Measurements from ENCODE around the gene PSMA6. TPM values are rescaled to one million over a fixed set of nuclear protein-coding genes. Genes with fewer than 3 reads are reported as not detected.
"Not testable (repeated sequence)": the region's sequence is repeated elsewhere in the genome, so short reads cannot be mapped to it uniquely, and the experiment has no call there.

PSMA6 gene
- total and polyA plus RNA-seq, 2 donors = 124 to 138 TPM

GRCh38 chr14:35348044-35348380, 55.8 kb downstream of the PSMA6 start:
- H3K36me3 ChIP-seq (ENCODE audit: insufficient read depth); H3K27ac ChIP-seq (ENCODE audit: low read depth); H3K4me1 ChIP-seq (ENCODE audit: insufficient read depth); H3K4me3 ChIP-seq (ENCODE audit: low read depth, low read length); DNase-seq (ENCODE audit: extremely low spot score): not testable (repeated sequence)
- WGBS = 51% methylated on average over 6 of the region's 6 CpGs

DNA sequence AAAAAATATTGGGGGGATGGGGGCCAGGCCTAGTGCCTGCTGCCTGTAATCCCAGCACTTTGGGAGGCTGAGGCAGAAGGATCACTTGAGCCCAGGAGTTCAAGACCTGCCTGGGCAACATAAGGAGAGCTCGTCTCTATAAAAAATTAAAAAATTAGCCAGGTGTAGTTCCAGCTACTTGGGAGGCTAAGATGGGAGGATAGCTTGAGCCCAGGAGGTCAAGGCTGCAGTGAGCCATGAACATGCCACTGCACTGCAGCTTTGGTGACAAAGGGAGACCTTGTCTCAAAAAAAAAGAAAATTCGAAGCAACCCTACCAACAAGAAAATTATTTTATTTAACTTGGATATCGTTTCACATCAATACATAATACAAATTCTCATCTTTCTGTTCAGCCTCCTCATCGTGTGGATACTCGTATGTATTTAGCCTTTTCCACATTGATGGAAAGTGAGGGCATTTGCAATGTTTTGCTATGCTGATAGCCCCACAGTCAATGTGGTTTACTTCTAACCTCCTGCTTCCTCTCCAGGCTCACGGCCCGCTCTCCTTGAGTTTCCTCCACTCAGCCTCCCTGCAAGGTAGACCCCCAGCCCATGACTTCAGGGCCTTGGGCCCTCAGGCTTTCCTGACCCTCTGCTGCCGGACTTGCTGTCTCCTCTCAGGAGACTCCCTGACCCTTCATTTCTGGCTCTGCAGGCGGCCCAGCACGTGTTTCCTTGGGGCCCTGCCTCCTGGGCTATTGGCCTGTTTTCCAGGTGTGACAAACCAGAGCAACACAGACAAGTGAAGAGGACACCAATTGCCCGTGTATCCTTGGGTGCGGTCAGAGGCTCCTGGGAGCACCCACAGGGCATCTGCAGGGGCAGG, 57.5 kb downstream of the PSMA6 start:
- Histone ChIP-seq H3K27ac (ENCODE audit: low read depth) (no peak overlapping the region), H3K4me3 (ENCODE audit: low read depth, low read length) (no peak overlapping the region), H3K36me3 (ENCODE audit: insufficient read depth) (no peaks in the 10 kb centered on the region), H3K4me1 (ENCODE audit: insufficient read depth) (no peaks in the 10 kb centered on the region)
- DNase-seq (ENCODE audit: extremely low spot score) = no peak
- 88% methylated on average over 12 of the region's 12 CpGs for WGBS

DNA sequence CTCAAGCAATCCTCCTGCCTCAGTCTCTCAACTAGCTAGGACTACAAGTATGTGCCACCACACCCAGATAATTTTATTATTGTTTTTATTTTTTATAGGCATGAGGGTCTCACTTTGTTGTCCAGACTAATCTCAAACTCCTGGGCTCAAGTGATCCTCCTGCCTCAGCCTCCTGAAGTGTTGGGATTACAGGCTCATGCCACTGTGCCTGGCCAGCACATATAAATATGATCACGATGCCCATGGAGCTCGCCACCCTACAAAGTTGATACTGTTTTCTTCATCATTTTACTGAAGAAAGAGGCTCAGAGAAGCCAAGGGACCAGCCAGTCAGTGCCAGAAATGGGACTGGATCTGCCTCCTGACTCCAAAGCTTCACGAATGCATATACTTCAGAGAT, 59.3 kb downstream of the PSMA6 start:
- no peak for DNase-seq (ENCODE audit: extremely low spot score)
- no peak overlapping the region for H3K4me3 ChIP-seq (ENCODE audit: low read depth, low read length)
- WGBS = 92% methylated on average over 3 of the region's 3 CpGs
- no peaks in the 10 kb centered on the region for H3K4me1 ChIP-seq (ENCODE audit: insufficient read depth)
- no peaks in the 10 kb centered on the region for H3K36me3 ChIP-seq (ENCODE audit: insufficient read depth)
- no peak overlapping the region for H3K27ac ChIP-seq (ENCODE audit: low read depth)

GRCh38 chr14:35351897-35352273, 59.7 kb downstream of the PSMA6 start:
- WGBS = 76% methylated on average over 4 of the region's 4 CpGs
- Histone ChIP-seq H3K4me1 (ENCODE audit: insufficient read depth) (no peaks in the 10 kb centered on the region), H3K4me3 (ENCODE audit: low read depth, low read length) (no peak overlapping the region), H3K36me3 (ENCODE audit: insufficient read depth) (no peaks in the 10 kb centered on the region), H3K27ac (ENCODE audit: low read depth) (no peak overlapping the region)
- no peak for DNase-seq (ENCODE audit: extremely low spot score)

DNA sequence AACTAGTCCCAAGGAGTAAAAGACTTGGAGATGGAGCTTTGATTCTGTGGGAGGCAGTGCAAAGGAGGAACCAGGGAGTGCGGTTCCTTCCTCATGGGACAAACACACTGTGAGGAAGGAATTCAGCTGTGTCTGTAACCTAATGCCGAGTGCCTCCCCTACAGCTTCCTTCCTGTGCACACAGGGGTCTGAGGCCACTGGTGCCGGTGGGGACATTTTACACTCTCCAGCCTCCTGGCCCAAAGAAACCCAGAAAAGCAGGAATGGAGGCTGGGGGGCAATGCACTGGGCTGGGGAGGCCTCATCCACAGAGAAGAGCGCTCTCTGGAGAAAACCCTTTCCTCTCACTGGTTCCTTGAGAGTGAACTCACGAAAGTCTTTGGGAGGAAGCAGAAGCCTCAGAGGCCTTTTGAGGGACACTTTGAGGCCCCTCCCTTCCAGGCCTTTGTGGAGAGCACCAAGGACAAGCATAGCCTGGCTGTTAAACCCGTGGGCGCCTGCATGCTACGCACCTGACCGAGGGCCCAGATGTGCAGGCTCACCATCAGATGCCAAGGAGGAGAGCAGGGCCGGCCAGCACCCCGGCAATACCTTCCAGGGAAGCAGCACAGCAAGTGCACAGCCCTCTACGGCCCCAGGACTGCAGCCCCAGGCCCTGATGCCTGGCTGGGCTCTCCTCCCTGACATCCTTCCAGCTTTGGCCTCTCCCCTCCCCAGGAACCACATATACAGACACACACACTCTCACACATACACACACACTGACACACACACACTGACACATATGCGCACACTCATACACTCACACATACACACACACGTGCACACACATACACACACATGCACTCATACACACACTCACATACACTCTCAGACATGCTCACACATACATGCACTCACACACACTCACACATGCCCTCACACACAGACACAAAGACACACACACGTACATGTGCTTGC, 60.4 kb downstream of the PSMA6 start:
- Histone ChIP-seq H3K4me1 (ENCODE audit: insufficient read depth) (no peaks in the 10 kb centered on the region), H3K36me3 (ENCODE audit: insufficient read depth) (no peaks in the 10 kb centered on the region), H3K27ac (ENCODE audit: low read depth) (no peak overlapping the region), H3K4me3 (ENCODE audit: low read depth, low read length) (no peak overlapping the region)
- DNase-seq (ENCODE audit: extremely low spot score) = no peak
- WGBS = 68% methylated on average over 15 of the region's 15 CpGs

GRCh38 chr14:35353409-35354172, 61.4 kb downstream of the PSMA6 start:
- Histone ChIP-seq H3K36me3 (ENCODE audit: insufficient read depth) (no peaks in the 10 kb centered on the region), H3K4me3 (ENCODE audit: low read depth, low read length) (no peak overlapping the region), H3K4me1 (ENCODE audit: insufficient read depth) (no peaks in the 10 kb centered on the region), H3K27ac (ENCODE audit: low read depth) (no peak overlapping the region)
- no peak for DNase-seq (ENCODE audit: extremely low spot score)
- 78% methylated on average over 10 of the region's 10 CpGs for WGBS

DNA sequence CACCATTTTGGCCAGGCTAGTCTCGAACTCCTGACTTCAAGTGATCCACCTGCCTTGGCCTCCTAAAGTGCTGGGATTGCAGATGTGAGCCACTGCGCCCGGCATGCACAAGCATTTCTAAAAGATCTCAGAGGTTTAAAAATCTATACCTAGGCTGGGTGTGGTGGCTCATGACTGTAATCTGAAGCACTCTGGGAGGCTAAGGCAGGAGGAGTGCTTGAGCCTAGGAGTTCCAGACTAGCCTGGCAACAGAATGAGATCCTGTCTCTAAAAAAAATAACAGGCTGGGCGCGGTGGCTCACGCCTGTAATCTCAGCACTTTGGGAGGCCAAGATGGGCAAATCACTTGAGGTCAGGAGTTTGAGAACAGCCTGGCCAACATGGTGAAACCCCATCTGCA, 63.1 kb downstream of the PSMA6 start:
- not testable (repeated sequence) for H3K4me3 ChIP-seq (ENCODE audit: low read depth, low read length); H3K36me3 ChIP-seq (ENCODE audit: insufficient read depth); H3K27ac ChIP-seq (ENCODE audit: low read depth); DNase-seq (ENCODE audit: extremely low spot score); H3K4me1 ChIP-seq (ENCODE audit: insufficient read depth)
- WGBS = 92% methylated on average over 6 of the region's 6 CpGs

DNA sequence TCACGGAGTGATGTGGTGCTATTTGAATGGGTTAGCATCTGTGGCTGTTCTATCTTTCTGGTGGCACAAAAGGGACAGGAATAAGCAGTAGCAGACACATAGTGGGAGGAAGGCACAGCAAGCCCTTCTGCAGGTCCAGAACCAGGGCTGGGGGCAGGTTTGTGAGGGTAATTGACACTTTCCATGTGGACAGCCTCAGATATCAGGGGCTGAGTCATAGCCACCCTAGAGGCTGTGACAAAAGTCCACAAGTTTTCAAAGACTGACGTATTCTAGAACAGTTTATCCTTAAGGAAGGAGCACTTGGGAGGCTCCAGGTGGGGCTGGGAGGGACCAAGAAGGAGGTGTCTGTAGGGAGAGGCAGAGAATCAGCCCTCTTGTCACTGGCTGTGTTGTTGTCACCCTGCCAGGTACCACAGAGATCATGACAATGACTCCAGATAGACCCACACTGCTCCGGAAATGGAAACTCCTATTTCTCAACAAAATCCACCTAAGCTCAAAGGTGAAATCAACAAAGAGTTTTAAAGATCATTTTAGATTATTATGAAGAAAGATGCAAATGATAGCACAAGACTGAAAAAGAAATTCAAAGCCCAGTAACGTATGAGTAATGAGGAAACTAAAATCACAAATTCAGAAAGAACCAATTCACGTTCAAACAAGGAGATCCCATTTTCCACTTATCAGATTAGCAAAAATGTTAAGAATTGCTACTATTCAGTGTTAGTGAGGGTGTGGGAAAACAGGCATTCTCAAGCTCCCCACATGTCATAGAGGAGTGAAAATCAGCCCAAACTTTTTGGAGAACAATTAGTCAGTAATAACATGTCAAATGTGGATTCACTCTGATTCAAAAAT, 64.0 kb downstream of the PSMA6 start:
- H3K27ac ChIP-seq (ENCODE audit: low read depth) = no peak overlapping the region
- no peaks in the 10 kb centered on the region for H3K4me1 ChIP-seq (ENCODE audit: insufficient read depth)
- WGBS = 45% methylated on average over 5 of the region's 5 CpGs
- H3K36me3 ChIP-seq (ENCODE audit: insufficient read depth) = no peaks in the 10 kb centered on the region
- DNase-seq (ENCODE audit: extremely low spot score) = no peak
- no peak overlapping the region for H3K4me3 ChIP-seq (ENCODE audit: low read depth, low read length)

DNA sequence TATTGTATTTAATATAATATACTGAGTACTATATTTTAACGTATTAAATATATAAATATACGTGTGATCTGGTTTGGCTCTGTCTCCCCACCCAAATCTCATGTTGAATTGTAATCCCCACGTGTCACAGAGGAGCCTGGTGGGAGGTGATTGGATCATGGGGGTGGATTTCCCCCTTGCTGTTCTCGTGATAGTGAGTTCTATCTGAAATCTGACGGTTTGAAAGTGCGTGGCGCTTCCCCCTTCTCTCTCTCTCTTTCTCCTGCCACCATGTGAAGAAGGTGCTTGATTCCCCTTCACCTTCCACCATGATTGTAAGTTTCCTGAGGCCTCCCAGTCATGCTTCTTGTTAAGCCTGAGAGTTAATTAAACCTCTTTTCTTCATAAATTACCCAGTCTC, 67.5 kb downstream of the PSMA6 start:
- DNase-seq (ENCODE audit: extremely low spot score); H3K4me3 ChIP-seq (ENCODE audit: low read depth, low read length); H3K27ac ChIP-seq (ENCODE audit: low read depth); H3K36me3 ChIP-seq (ENCODE audit: insufficient read depth); H3K4me1 ChIP-seq (ENCODE audit: insufficient read depth): not testable (repeated sequence)
- WGBS = 75% methylated on average over 7 of the region's 7 CpGs

DNA sequence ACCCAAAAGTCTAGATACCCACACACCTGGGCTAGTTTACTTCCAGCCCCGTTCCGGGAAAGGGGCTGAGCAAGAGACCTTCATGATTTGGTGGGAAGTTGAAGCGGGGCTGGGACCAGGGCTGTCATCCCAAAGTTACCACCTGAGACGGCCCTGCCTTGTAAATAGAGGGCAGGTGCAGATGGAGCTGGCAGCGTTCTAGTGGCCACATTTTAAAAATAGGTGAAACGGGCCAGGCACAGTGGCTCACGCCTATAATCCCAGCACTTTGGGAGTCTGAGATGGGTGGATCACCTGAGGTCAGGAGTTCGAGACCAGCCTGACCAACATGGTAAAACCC, 68.9 kb downstream of the PSMA6 start:
- Histone ChIP-seq H3K4me1 (ENCODE audit: insufficient read depth) (peaks cover 2% of the 10 kb centered on the region), H3K27ac (ENCODE audit: low read depth) (no peak overlapping the region), H3K36me3 (ENCODE audit: insufficient read depth) (no peaks in the 10 kb centered on the region), H3K4me3 (ENCODE audit: low read depth, low read length) (no peak overlapping the region)
- WGBS = 89% methylated on average over 8 of the region's 8 CpGs
- no peak for DNase-seq (ENCODE audit: extremely low spot score)

DNA sequence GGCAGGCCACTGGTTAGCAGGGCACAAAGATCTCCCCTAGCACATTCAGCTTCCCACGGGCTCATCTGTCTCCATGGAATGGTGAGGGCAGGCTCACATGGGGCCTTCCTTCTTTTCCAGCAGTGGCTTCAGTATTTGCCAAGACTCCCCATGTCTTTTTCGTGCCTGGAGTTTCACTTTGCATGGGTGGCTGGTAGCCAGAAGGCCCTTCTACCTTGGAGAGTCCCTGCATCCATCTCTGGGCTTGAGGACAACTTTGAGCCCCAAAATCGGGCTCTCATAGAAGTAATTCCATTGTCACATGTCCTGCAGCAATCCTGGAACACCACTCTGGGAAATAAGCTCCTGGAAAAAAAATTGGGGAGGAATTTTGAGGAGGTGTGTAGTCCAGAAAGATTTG, 70.3 kb downstream of the PSMA6 start:
- no peak overlapping the region for H3K27ac ChIP-seq (ENCODE audit: low read depth)
- 55% methylated on average over 3 of the region's 3 CpGs for WGBS
- no peak for DNase-seq (ENCODE audit: extremely low spot score)

GRCh38 chr14:35362911-35363374, 70.8 kb downstream of the PSMA6 start:
- Histone ChIP-seq H3K4me1 (ENCODE audit: insufficient read depth) (peaks cover 2% of the 10 kb centered on the region), H3K27ac (ENCODE audit: low read depth) (no peak overlapping the region), H3K4me3 (ENCODE audit: low read depth, low read length) (no peak overlapping the region), H3K36me3 (ENCODE audit: insufficient read depth) (no peaks in the 10 kb centered on the region)
- DNase-seq (ENCODE audit: extremely low spot score) = no peak
- WGBS = 82% methylated on average over 25 of the region's 25 CpGs

More for the DNA sequence above, 70.3 kb downstream of the PSMA6 start:
- H3K4me3 ChIP-seq (ENCODE audit: low read depth, low read length) = no peak overlapping the region
- H3K4me1 ChIP-seq (ENCODE audit: insufficient read depth) = peaks cover 2% of the 10 kb centered on the region
- H3K36me3 ChIP-seq (ENCODE audit: insufficient read depth) = no peaks in the 10 kb centered on the region
